H9 (cell line): Measurements from ENCODE around the gene CRIP2. TPM values are rescaled to one million over a fixed set of nuclear protein-coding genes. Genes with fewer than 3 reads are reported as not detected.

Source experiments
- DNase-seq: peaks from one replicate; pipeline ENCODE4 v3.0.0-alpha.2; 2017
- H2AFZ ChIP-seq: one replicate; pipeline ENCODE4 v1.6.1; 2013; ENCODE audit warnings: mild to moderate bottlenecking, low read length, control low read depth, moderate library complexity
- H2AK5ac ChIP-seq: 2 replicates; pipeline ENCODE4 v1.6.1; 2013; ENCODE audit warnings: low read length, control low read depth, mixed read lengths; ENCODE audit not compliant: insufficient read length
- H2BK120ac ChIP-seq: one replicate; pipeline ENCODE4 v1.6.1; 2013; ENCODE audit warnings: low read depth, mild to moderate bottlenecking, low read length, control low read depth, inconsistent platforms; ENCODE audit not compliant: poor library complexity, severe bottlenecking
- H2BK12ac ChIP-seq: 2 replicates; pipeline ENCODE4 v1.6.1; 2013; ENCODE audit warnings: low read length, control low read depth, mixed read lengths, low read depth; ENCODE audit not compliant: insufficient read length
- H2BK15ac ChIP-seq: 2 replicates; pipeline ENCODE4 v1.6.1; 2013; ENCODE audit warnings: low read depth, low read length, control low read depth
- H2BK20ac ChIP-seq: one replicate; pipeline ENCODE4 v1.6.1; 2013; ENCODE audit warnings: low read depth, mild to moderate bottlenecking, low read length, control low read depth, inconsistent platforms; ENCODE audit not compliant: poor library complexity, severe bottlenecking
- H2BK5ac ChIP-seq: 2 replicates; pipeline ENCODE4 v1.6.1; 2013; ENCODE audit warnings: low read length, control low read depth, mixed read lengths; ENCODE audit not compliant: insufficient read length
- H3K14ac ChIP-seq: 2 replicates; pipeline ENCODE4 v1.6.1; 2013; ENCODE audit warnings: low read length, control low read depth; ENCODE audit not compliant: insufficient read depth
- H3K18ac ChIP-seq: 2 replicates; pipeline ENCODE4 v1.6.1; 2013; ENCODE audit warnings: low read depth, mild to moderate bottlenecking, mixed read lengths, low read length, control low read depth; ENCODE audit not compliant: insufficient read length
- H3K23ac ChIP-seq: 2 replicates; pipeline ENCODE4 v1.6.1; 2013; ENCODE audit warnings: low read length, control low read depth, mixed read lengths, low read depth; ENCODE audit not compliant: insufficient read length
- H3K23me2 ChIP-seq: 2 replicates; pipeline ENCODE4 v1.6.1; 2013; ENCODE audit warnings: low read depth, mild to moderate bottlenecking, mixed read lengths, low read length, control low read depth; ENCODE audit not compliant: insufficient read length, poor library complexity, severe bottlenecking
- H3K27ac ChIP-seq: 2 replicates; pipeline ENCODE4 v1.5.1; 2013; ENCODE audit warnings: low read length, control low read depth, mixed read lengths, low read depth; ENCODE audit not compliant: insufficient read length
- H3K27me3 ChIP-seq: 2 replicates; pipeline ENCODE4 v1.6.1; 2013; ENCODE audit warnings: low read length, control low read depth, inconsistent platforms; ENCODE audit not compliant: insufficient read depth
- H3K4ac ChIP-seq: 2 replicates; pipeline ENCODE4 v1.6.1; 2013; ENCODE audit warnings: low read depth, mild to moderate bottlenecking, control low read depth, inconsistent platforms, low read length, moderate library complexity
- H3K4me1 ChIP-seq: 2 replicates; pipeline ENCODE4 v1.6.1; 2013; ENCODE audit warnings: low read length, control low read depth, inconsistent platforms; ENCODE audit not compliant: insufficient read depth
- H3K4me2 ChIP-seq: 2 replicates; pipeline ENCODE4 v1.6.1; 2013; ENCODE audit warnings: low read length, control low read depth, mixed read lengths; ENCODE audit not compliant: insufficient read length, insufficient read depth
- H3K56ac ChIP-seq: 2 replicates; pipeline ENCODE4 v1.6.1; 2013; ENCODE audit warnings: low read depth, mild to moderate bottlenecking, mixed read lengths, low read length, control low read depth; ENCODE audit not compliant: insufficient read length
- H3K79me1 ChIP-seq: 2 replicates; pipeline ENCODE4 v1.6.1; 2013; ENCODE audit warnings: low read depth, mild to moderate bottlenecking, moderate library complexity, low read length, control low read depth, inconsistent platforms; ENCODE audit not compliant: insufficient read depth, poor library complexity, severe bottlenecking
- H3K79me2 ChIP-seq: 2 replicates; pipeline ENCODE4 v1.6.1; 2013; ENCODE audit warnings: low read length, control low read depth, inconsistent platforms; ENCODE audit not compliant: insufficient read depth
- H3K9ac ChIP-seq: 2 replicates; pipeline ENCODE4 v1.6.1; 2013; ENCODE audit warnings: low read length, control low read depth, mixed read lengths; ENCODE audit not compliant: insufficient read length; ENCODE audit errors: extremely low read depth
- H3K9me3 ChIP-seq: one replicate; pipeline ENCODE4 v1.6.1; 2013; ENCODE audit warnings: low read depth, low read length, inconsistent platforms; ENCODE audit not compliant: control insufficient read depth
- H3T11ph ChIP-seq: one replicate; pipeline ENCODE4 v1.6.1; 2013; ENCODE audit warnings: mild to moderate bottlenecking, low read length, control low read depth, inconsistent platforms
- H4K20me1 ChIP-seq: one replicate; pipeline ENCODE4 v1.6.1; 2013; ENCODE audit not compliant: control insufficient read depth, insufficient read length, insufficient read depth
- H4K5ac ChIP-seq: 2 replicates; pipeline ENCODE4 v1.6.1; 2013; ENCODE audit warnings: low read depth, mild to moderate bottlenecking, mixed read lengths, low read length, control low read depth; ENCODE audit not compliant: insufficient read length
- H4K8ac ChIP-seq: replicated peaks from 2 replicates; pipeline ENCODE4 v1.6.1; 2013; ENCODE audit warnings: low read length, control low read depth, mixed read lengths, low read depth; ENCODE audit not compliant: insufficient read length
- H4K91ac ChIP-seq: 2 replicates; pipeline ENCODE4 v1.6.1; 2013; ENCODE audit warnings: low read depth, mild to moderate bottlenecking, moderate library complexity, mixed read lengths, low read length, control low read depth; ENCODE audit not compliant: insufficient read length
- H3K27ac Mint-ChIP-seq, 3 experiments: 2 replicates in 2 of 3; 3 replicates in 1 of 3; pipeline ENCODE4 v1.8.0; 2020 to 2021; ENCODE audit warnings: mixed read lengths in 3 of 3, mild to moderate bottlenecking in 1 of 3, moderate library complexity in 1 of 3
- H3K27me3 Mint-ChIP-seq: 2 replicates; pipeline ENCODE4 v1.8.0; 2021; ENCODE audit warnings: low read depth, mild to moderate bottlenecking, moderate library complexity, mixed read lengths
- H3K36me3 Mint-ChIP-seq, 3 experiments: 2 replicates in 2 of 3; 3 replicates in 1 of 3; pipeline ENCODE4 v1.8.0; 2020 to 2021; ENCODE audit warnings: low read depth in 3 of 3, mixed read lengths in 3 of 3; ENCODE audit not compliant: insufficient read depth in 1 of 3
- H3K4me1 Mint-ChIP-seq, 2 experiments: 2 replicates each; pipeline ENCODE4 v1.8.0; 2020; ENCODE audit warnings: mixed read lengths in 2 of 2
- H3K4me3 Mint-ChIP-seq, 2 experiments: 2 replicates in 1 of 2; 3 replicates in 1 of 2; pipeline ENCODE4 v1.8.0; 2020 to 2021; ENCODE audit warnings: mild to moderate bottlenecking in 2 of 2, mixed read lengths in 2 of 2, moderate library complexity in 1 of 2
- H3K9me3 Mint-ChIP-seq, 2 experiments: 2 replicates in 1 of 2; 3 replicates in 1 of 2; pipeline ENCODE4 v1.8.0; 2020; ENCODE audit warnings: mild to moderate bottlenecking in 2 of 2, mixed read lengths in 2 of 2, moderate library complexity in 1 of 2
- WGBS: extraction: QIAGEN DNeasy Blood & Tissue Kit; methylation state at CpG from one replicate; pipeline ENCODE4 v1.1.7; 2013; ENCODE audit warnings: missing lambda C conversion rate, low lambda C conversion rate, mixed read lengths; ENCODE audit not compliant: insufficient read length; ENCODE audit errors: extremely low coverage; 5-methylcytosine and 5-hydroxymethylcytosine counted together
- total RNA-seq: library from RNA; stranded (reverse); gene quantifications from 2 replicates; pipeline ENCODE4 v1.2.1, GENCODE V29; 2021
- TF ChIP-seq, protein P1 (sequence below): fragments of 200-600 bp; sonication (generic); conservative IDR thresholded peaks from 3 replicates; pipeline ENCODE4 v1.8.0; 2021; ENCODE audit warnings: antibody characterized with exemption, mild to moderate bottlenecking

Gene CRIP2
- total RNA-seq, 1 experiment from 2014 or later, result 5.7 TPM

DNA sequence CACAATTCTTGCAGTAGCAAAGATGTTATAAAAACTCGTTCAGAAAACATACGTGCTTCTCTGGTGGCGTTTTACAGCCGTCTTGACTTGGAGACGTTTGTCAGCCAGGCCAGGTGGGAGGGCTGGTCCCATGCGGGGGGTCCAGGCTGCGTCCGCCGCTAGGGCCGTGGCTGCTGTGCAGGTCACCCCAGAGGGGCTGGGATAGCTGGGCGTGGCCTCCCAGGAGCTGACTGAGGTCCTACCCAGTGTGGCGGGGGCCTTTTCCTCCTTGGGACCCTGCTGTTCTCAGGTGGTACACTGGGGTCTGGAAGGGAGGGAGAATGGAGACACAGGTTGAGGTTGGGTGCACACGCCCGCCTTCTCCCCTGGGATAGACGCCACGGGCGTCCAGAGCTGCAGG is 29.8 kb upstream of the CRIP2 start:
- H2AK5ac ChIP-seq, result no peak overlapping the region
- H3K9ac ChIP-seq, result no peak overlapping the region
- no peaks in the 10 kb centered on the region for H3K4me1 ChIP-seq
- no peak overlapping the region for H4K8ac ChIP-seq
- no peaks in the 10 kb centered on the region for H3K79me2 ChIP-seq
- no peak overlapping the region for H3K27ac Mint-ChIP-seq
- H2BK5ac ChIP-seq, result no peak overlapping the region
- no peak overlapping the region for H3K23ac ChIP-seq
- H3K23me2 ChIP-seq, result no peaks in the 10 kb centered on the region
- peaks cover 16 to 37% (median 21%) of the 10 kb centered on the region in 3 experiments; a peak in 6 of 7 replicates for H3K36me3 Mint-ChIP-seq
- H3K27me3 ChIP-seq, result no peaks in the 10 kb centered on the region
- H3K4me1 Mint-ChIP-seq, result no peaks in the 10 kb centered on the region
- H4K91ac ChIP-seq, result no peak overlapping the region
- no peak overlapping the region for H2BK120ac ChIP-seq
- no peaks in the 10 kb centered on the region for H4K20me1 ChIP-seq
- no peaks in the 10 kb centered on the region for H3K79me1 ChIP-seq
- DNase-seq, result no peak
- no peak overlapping the region for H2BK12ac ChIP-seq
- no peak overlapping the region for H3K27ac ChIP-seq
- no peaks in the 10 kb centered on the region for H3K9me3 ChIP-seq
- H2BK15ac ChIP-seq, result no peak overlapping the region
- no peaks in the 10 kb centered on the region for H3K27me3 Mint-ChIP-seq
- H3K4me2 ChIP-seq, result no peak overlapping the region
- H3T11ph ChIP-seq, result no peak overlapping the region
- TF ChIP-seq, protein P1, sequence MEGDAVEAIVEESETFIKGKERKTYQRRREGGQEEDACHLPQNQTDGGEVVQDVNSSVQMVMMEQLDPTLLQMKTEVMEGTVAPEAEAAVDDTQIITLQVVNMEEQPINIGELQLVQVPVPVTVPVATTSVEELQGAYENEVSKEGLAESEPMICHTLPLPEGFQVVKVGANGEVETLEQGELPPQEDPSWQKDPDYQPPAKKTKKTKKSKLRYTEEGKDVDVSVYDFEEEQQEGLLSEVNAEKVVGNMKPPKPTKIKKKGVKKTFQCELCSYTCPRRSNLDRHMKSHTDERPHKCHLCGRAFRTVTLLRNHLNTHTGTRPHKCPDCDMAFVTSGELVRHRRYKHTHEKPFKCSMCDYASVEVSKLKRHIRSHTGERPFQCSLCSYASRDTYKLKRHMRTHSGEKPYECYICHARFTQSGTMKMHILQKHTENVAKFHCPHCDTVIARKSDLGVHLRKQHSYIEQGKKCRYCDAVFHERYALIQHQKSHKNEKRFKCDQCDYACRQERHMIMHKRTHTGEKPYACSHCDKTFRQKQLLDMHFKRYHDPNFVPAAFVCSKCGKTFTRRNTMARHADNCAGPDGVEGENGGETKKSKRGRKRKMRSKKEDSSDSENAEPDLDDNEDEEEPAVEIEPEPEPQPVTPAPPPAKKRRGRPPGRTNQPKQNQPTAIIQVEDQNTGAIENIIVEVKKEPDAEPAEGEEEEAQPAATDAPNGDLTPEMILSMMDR, result no peak
- H3K18ac ChIP-seq, result no peak overlapping the region
- H3K56ac ChIP-seq, result no peak overlapping the region
- no peak overlapping the region for H3K4ac ChIP-seq
- no CpG with 5 or more reads among the region's 17 CpGs for WGBS
- H3K4me3 Mint-ChIP-seq, result no peak overlapping the region
- H2BK20ac ChIP-seq, result no peak overlapping the region
- H2AFZ ChIP-seq, result no peak overlapping the region
- no peaks in the 10 kb centered on the region for H3K9me3 Mint-ChIP-seq
- no peak overlapping the region for H4K5ac ChIP-seq
- H3K14ac ChIP-seq, result no peak overlapping the region
